CD4-positive, alpha-beta T cell treated with Interleukin-6 for 4 hours (primary cell): Measurements from ENCODE around the gene CDCP1.

ENCODE experiments used
- DNase-seq: peaks from one replicate; pipeline ENCODE4 v3.0.0-alpha.2; 2020; ENCODE audit warnings: mixed read lengths

The CDCP1 gene

GRCh38 chr3:45145681-45146614 lies at the start of gene CDCP1:
Gene CDCP1 (minus strand): TSS chr3:45146378. CDS start chr3:45146287, 91 bp downstream.
- no peak for DNase-seq

- no peak for DNase-seq
These were observed 48.6 kb upstream of the CDCP1 start for GRCh38 chr3:45194791-45195190.

- no peak for DNase-seq
These were observed 45.8 kb upstream of the CDCP1 start for GRCh38 chr3:45191924-45192417.

- no peak for DNase-seq
These were observed 45.2 kb upstream of the CDCP1 start for GRCh38 chr3:45191424-45191823.

- DNase-seq = no peak
These were observed 42.8 kb upstream of the CDCP1 start for GRCh38 chr3:45188719-45189659.

GRCh38 chr3:45187694-45188141 lies 41.5 kb upstream of the CDCP1 start:
- no peak for DNase-seq

GRCh38 chr3:45186871-45187270 lies 40.7 kb upstream of the CDCP1 start:
- no peak for DNase-seq

GRCh38 chr3:45185461-45185860 lies 39.3 kb upstream of the CDCP1 start:
- no peak for DNase-seq

- DNase-seq = no peak
These were observed 38.9 kb upstream of the CDCP1 start for GRCh38 chr3:45185052-45185451.

- DNase-seq = no peak
These were observed 37.7 kb upstream of the CDCP1 start for GRCh38 chr3:45183872-45184262.

GRCh38 chr3:45182915-45183871 lies 37.0 kb upstream of the CDCP1 start:
- DNase-seq = no peak

GRCh38 chr3:45181496-45181895 lies 35.3 kb upstream of the CDCP1 start:
- no peak for DNase-seq

- DNase-seq = no peak
These were observed 34.7 kb upstream of the CDCP1 start for GRCh38 chr3:45180899-45181298.

GRCh38 chr3:45180051-45180450 lies 33.9 kb upstream of the CDCP1 start:
- no peak for DNase-seq

GRCh38 chr3:45179163-45179562 lies 33.0 kb upstream of the CDCP1 start:
- DNase-seq = no peak

GRCh38 chr3:45178183-45179023 lies 32.2 kb upstream of the CDCP1 start:
- no peak for DNase-seq

GRCh38 chr3:45176912-45177311 lies 30.7 kb upstream of the CDCP1 start:
- DNase-seq = no peak

GRCh38 chr3:45174234-45174633 lies 28.1 kb upstream of the CDCP1 start:
- no peak for DNase-seq

- no peak for DNase-seq
These were observed 27.6 kb upstream of the CDCP1 start for GRCh38 chr3:45173776-45174175.

- no peak for DNase-seq
These were observed 25.1 kb upstream of the CDCP1 start for GRCh38 chr3:45171283-45171682.

- DNase-seq = no peak
These were observed 23.9 kb upstream of the CDCP1 start for GRCh38 chr3:45170096-45170495.
